Skeletal muscle tissue (tissue), 4 donors: ENCODE measurements around the gene PTP4A2. TPM values are rescaled to one million over a fixed set of nuclear protein-coding genes. Genes with fewer than 3 reads are reported as not detected.

ENCODE experiments used
- H3K27ac ChIP-seq: one replicate; pipeline ENCODE4 v1.7.0; 2013; ENCODE audit warnings: mild to moderate bottlenecking, low read depth, low read length, inconsistent platforms
- H3K27me3 ChIP-seq, 3 donors: one replicate each; pipeline ENCODE4 v1.7.0; 2013; ENCODE audit warnings: low read length in 3 of 3; ENCODE audit not compliant: control insufficient read depth in 3 of 3, insufficient read depth in 3 of 3
- H3K36me3 ChIP-seq, 3 donors: one replicate each; pipeline ENCODE4 v1.7.0; 2013; ENCODE audit warnings: low read length in 3 of 3; ENCODE audit not compliant: control insufficient read depth in 3 of 3, insufficient read depth in 3 of 3
- H3K4me1 ChIP-seq, 3 donors: one replicate each; pipeline ENCODE4 v1.7.0; 2013; ENCODE audit warnings: low read length in 3 of 3, mild to moderate bottlenecking in 3 of 3; ENCODE audit not compliant: control insufficient read depth in 3 of 3, insufficient read depth in 3 of 3
- H3K4me3 ChIP-seq, 3 donors: one replicate each; pipeline ENCODE4 v1.7.0; 2013; ENCODE audit warnings: low read length in 3 of 3
- H3K9ac ChIP-seq, 3 donors: one replicate each; pipeline ENCODE4 v1.7.0; 2013; ENCODE audit warnings: low read length in 3 of 3, mild to moderate bottlenecking in 3 of 3, moderate library complexity in 2 of 3, low read depth in 1 of 3
- H3K9me3 ChIP-seq, 3 donors: one replicate each; pipeline ENCODE4 v1.7.0; 2013; ENCODE audit warnings: low read length in 3 of 3; ENCODE audit not compliant: control insufficient read depth in 3 of 3
- total RNA-seq: library from RNA; depleted of rRNA; stranded (reverse); fragments of >200 nt; gene quantifications from one replicate; pipeline ENCODE4 v1.2.3, GENCODE V29; 2014
- donor health status: Osteomylitis.

The PTP4A2 gene
- total RNA-seq: 457 TPM

GRCh38 chr1:31938184-31938975 is at the start of gene PTP4A2:
Gene PTP4A2, minus strand, starts transcription at chr1:31938368. Its CDS starts 19,303 bp downstream, at chr1:31919065.
- peak within 1 kb of the TSS; percentile 93 to 98 (median 96) for H3K4me3 ChIP-seq

GRCh38 chr1:31987135-31987619 is 49.0 kb upstream of the PTP4A2 start:
- H3K9ac ChIP-seq: no peak overlapping the region
- H3K4me3 ChIP-seq: no peak overlapping the region

More at GRCh38 chr1:31938184-31938975, at the start of gene PTP4A2:
- Histone ChIP-seq H3K9me3 (no peaks in the 10 kb centered on the region), H3K27ac (peak within 1 kb of the TSS; percentile 95), H3K4me1 (peaks cover 38 to 45% (median 38%) of the 10 kb centered on the region in 3 donors), H3K27me3 (no peaks in the 10 kb centered on the region), H3K9ac (peak within 1 kb of the TSS; percentile 93 to 94 (median 94)), H3K36me3 (no peaks in the 10 kb centered on the region)

GRCh38 chr1:31985430-31985829 is 47.3 kb upstream of the PTP4A2 start:
- no peak overlapping the region for H3K9ac ChIP-seq

More at GRCh38 chr1:31987135-31987619, 49.0 kb upstream of the PTP4A2 start:
- H3K36me3 ChIP-seq: no peaks in the 10 kb centered on the region
- no peaks in the 10 kb centered on the region for H3K27me3 ChIP-seq
- H3K4me1 ChIP-seq: no peaks in the 10 kb centered on the region
- no peaks in the 10 kb centered on the region for H3K9me3 ChIP-seq
- H3K27ac ChIP-seq: no peak overlapping the region

GRCh38 chr1:31984419-31985347 is 46.5 kb upstream of the PTP4A2 start:
- Histone ChIP-seq H3K4me1 (peaks cover 0 to 5% (median 0%) of the 10 kb centered on the region in 3 donors), H3K9me3 (no peaks in the 10 kb centered on the region), H3K27ac (no peak overlapping the region), H3K9ac (no peak overlapping the region), H3K4me3 (no peak overlapping the region), H3K27me3 (no peaks in the 10 kb centered on the region), H3K36me3 (no peaks in the 10 kb centered on the region)

More at GRCh38 chr1:31985430-31985829, 47.3 kb upstream of the PTP4A2 start:
- H3K27me3 ChIP-seq: no peaks in the 10 kb centered on the region
- H3K9me3 ChIP-seq: no peaks in the 10 kb centered on the region
- no peaks in the 10 kb centered on the region for H3K36me3 ChIP-seq
- H3K4me1 ChIP-seq: peaks cover 0 to 5% (median 0%) of the 10 kb centered on the region in 3 donors
- H3K4me3 ChIP-seq: no peak overlapping the region
- H3K27ac ChIP-seq: no peak overlapping the region

GRCh38 chr1:31981972-31982371 is 43.8 kb upstream of the PTP4A2 start:
- Histone ChIP-seq H3K4me3 (no peak overlapping the region), H3K36me3 (no peaks in the 10 kb centered on the region), H3K27ac (no peak overlapping the region), H3K4me1 (peaks cover 1 to 10% (median 5%) of the 10 kb centered on the region in 3 donors), H3K27me3 (no peaks in the 10 kb centered on the region), H3K9ac (no peak overlapping the region), H3K9me3 (no peaks in the 10 kb centered on the region)

- H3K9ac ChIP-seq: no peak overlapping the region
- H3K27me3 ChIP-seq: no peaks in the 10 kb centered on the region
- no peaks in the 10 kb centered on the region for H3K36me3 ChIP-seq
- H3K4me3 ChIP-seq: no peak overlapping the region
- H3K9me3 ChIP-seq: no peaks in the 10 kb centered on the region
- H3K4me1 ChIP-seq: peaks cover 2 to 12% (median 5%) of the 10 kb centered on the region in 3 donors
- no peak overlapping the region for H3K27ac ChIP-seq
These were observed 43.3 kb upstream of the PTP4A2 start for GRCh38 chr1:31981456-31981839.

GRCh38 chr1:31980835-31981455 is 42.8 kb upstream of the PTP4A2 start:
- Histone ChIP-seq H3K9ac (no peak overlapping the region), H3K4me1 (peaks cover 2 to 12% (median 5%) of the 10 kb centered on the region in 3 donors)

GRCh38 chr1:31978843-31979400 is 40.8 kb upstream of the PTP4A2 start:
- Histone ChIP-seq H3K9ac (no peak overlapping the region), H3K36me3 (no peaks in the 10 kb centered on the region), H3K4me3 (no peak overlapping the region), H3K27ac (no peak overlapping the region), H3K4me1 (peaks cover 2 to 12% (median 5%) of the 10 kb centered on the region in 3 donors), H3K9me3 (no peaks in the 10 kb centered on the region), H3K27me3 (no peaks in the 10 kb centered on the region)

More at GRCh38 chr1:31980835-31981455, 42.8 kb upstream of the PTP4A2 start:
- no peaks in the 10 kb centered on the region for H3K9me3 ChIP-seq
- H3K27me3 ChIP-seq: no peaks in the 10 kb centered on the region
- H3K36me3 ChIP-seq: no peaks in the 10 kb centered on the region
- H3K27ac ChIP-seq: no peak overlapping the region
- H3K4me3 ChIP-seq: no peak overlapping the region

- Histone ChIP-seq H3K27me3 (no peaks in the 10 kb centered on the region), H3K4me3 (no peak overlapping the region), H3K36me3 (no peaks in the 10 kb centered on the region), H3K9ac (no peak overlapping the region), H3K9me3 (no peaks in the 10 kb centered on the region), H3K27ac (no peak overlapping the region), H3K4me1 (peaks cover 2 to 12% (median 5%) of the 10 kb centered on the region in 3 donors)
These were observed 39.4 kb upstream of the PTP4A2 start for GRCh38 chr1:31977385-31978131.
